Transverse colon (tissue), 4 donors: ENCODE measurements around the gene MEGF11. TPM values are rescaled to one million over a fixed set of nuclear protein-coding genes. Genes with fewer than 3 reads are reported as not detected.

Experiments
- DNase-seq: peaks from one replicate; pipeline ENCODE4 v3.0.0-alpha.2; 2019
- H3K27ac ChIP-seq, 4 donors: fragments of 200-600 bp; sonication (generic); 2 replicates each; pipeline ENCODE4 v1.5.1; 2016 to 2018; ENCODE audit warnings: inconsistent platforms in 4 of 4
- H3K27me3 ChIP-seq: fragments of 200-600 bp; sonication (generic); 2 replicates; pipeline ENCODE4 v1.5.1; 2017; ENCODE audit warnings: inconsistent platforms
- H3K36me3 ChIP-seq, 4 donors: fragments of 200-600 bp; sonication (generic); 2 replicates each; pipeline ENCODE4 v1.5.1; 2017 to 2019; ENCODE audit warnings: inconsistent platforms in 4 of 4
- H3K4me1 ChIP-seq, 4 donors: fragments of 200-600 bp; sonication (generic); 2 replicates each; pipeline ENCODE4 v1.5.1; 2017 to 2020; ENCODE audit warnings: inconsistent platforms in 4 of 4
- H3K4me3 ChIP-seq, 4 donors: fragments of 200-600 bp; sonication (generic); 1 replicate in 1 of 4; 2 replicates in 3 of 4; pipeline versions ENCODE4 v1.5.1 to v1.6.1; 2017 to 2019; ENCODE audit warnings: inconsistent platforms in 4 of 4
- H3K9me3 ChIP-seq, 2 donors: fragments of 200-600 bp; sonication (generic); 2 replicates each; pipeline ENCODE4 v1.5.1; 2017 to 2019; ENCODE audit warnings: inconsistent platforms in 2 of 2
- CTCF ChIP-seq, 5 experiments: fragments of 200-600 bp in 3 of 5; fragments of 450-650 bp in 2 of 5; sonication (generic) in 3 of 5; IDR thresholded peaks; 1 replicate in 2 of 5; 2 replicates in 3 of 5; pipeline ENCODE4 v1.5.1; 2016 to 2017; ENCODE audit warnings: antibody characterized with exemption in 5 of 5, inconsistent platforms in 3 of 5, mild to moderate bottlenecking in 2 of 5, moderate library complexity in 1 of 5
- EP300 ChIP-seq: sonication (generic); formaldehyde crosslinking; IDR thresholded peaks from one replicate; pipeline ENCODE4 v1.6.1; 2017; ENCODE audit warnings: antibody characterized with exemption, low read depth
- POLR2A ChIP-seq: fragments of 450-650 bp; IDR thresholded peaks from one replicate; pipeline ENCODE4 v1.6.1; 2016; ENCODE audit warnings: antibody characterized with exemption, mild to moderate bottlenecking, moderate library complexity
- POLR2AphosphoS5 ChIP-seq, 3 donors: sonication (generic); formaldehyde crosslinking; IDR thresholded peaks; one replicate each; pipeline ENCODE4 v1.6.1; 2016; ENCODE audit warnings: antibody characterized with exemption in 3 of 3
- WGBS, 2 donors: methylation state at CpG; one replicate each; pipeline ENCODE4 v1.1.5; 2018; ENCODE audit warnings: low coverage in 1 of 2; 5-methylcytosine and 5-hydroxymethylcytosine counted together
- in situ Hi-C, 4 donors: fragments of 200-750 bp; cut with MboI; loops; one replicate each; pipeline versions ENCODE4 v1.15.0 to v1.15.1; 2017; ENCODE audit warnings: low sequenced_read_pairs in 3 of 4, low pct_ligation_motif_present in 1 of 4, low pct_unique_long_range_greater_than_20kb in 1 of 4
- intact Hi-C: fragments of 100-400 bp; cut with DNase I; formaldehyde crosslinking; loops from one replicate; pipeline ENCODE4 v1.15.1; 2023; ENCODE audit warnings: low total_unique reads
- total RNA-seq, 4 donors: library from RNA; depleted of rRNA; stranded (reverse); fragments of >200 nt; gene quantifications; one replicate each; pipeline ENCODE4 v1.1.0, GENCODE V29; 2016

The MEGF11 gene
- total RNA-seq, 4 donors from 2014 or later, result 0.16 TPM; not detected in 3

- TF ChIP-seq POLR2AphosphoS5 (IDR thresholded peaks at IDR 0.05) (no peak), EP300 (no peak), POLR2A (no peak), CTCF (IDR thresholded peaks at IDR 0.05) (no peak)
- H3K27ac ChIP-seq, result no peak overlapping the region
Observed at GRCh38 chr15:65914386-65914785, 339.2 kb downstream of the MEGF11 start.

GRCh38 chr15:65913631-65914199, 339.8 kb downstream of the MEGF11 start:
- intact Hi-C loops, result no loop called here

More at GRCh38 chr15:65914386-65914785, 339.2 kb downstream of the MEGF11 start:
- intact Hi-C loops (no loop called here), in situ Hi-C loops (no loop called here)
- Histone ChIP-seq H3K36me3 (no peaks in the 10 kb centered on the region), H3K9me3 (no peaks in the 10 kb centered on the region), H3K4me1 (peaks cover 0 to 6% (median 0%) of the 10 kb centered on the region in 4 donors), H3K4me3 (no peak overlapping the region), H3K27me3 (no peaks in the 10 kb centered on the region)
- DNase-seq, result no peak
- WGBS, 2 donors, result 71% methylated on average over 4 of the region's 4 CpGs; no CpG with 5 or more reads in 1 of the 2 donors

DNA sequence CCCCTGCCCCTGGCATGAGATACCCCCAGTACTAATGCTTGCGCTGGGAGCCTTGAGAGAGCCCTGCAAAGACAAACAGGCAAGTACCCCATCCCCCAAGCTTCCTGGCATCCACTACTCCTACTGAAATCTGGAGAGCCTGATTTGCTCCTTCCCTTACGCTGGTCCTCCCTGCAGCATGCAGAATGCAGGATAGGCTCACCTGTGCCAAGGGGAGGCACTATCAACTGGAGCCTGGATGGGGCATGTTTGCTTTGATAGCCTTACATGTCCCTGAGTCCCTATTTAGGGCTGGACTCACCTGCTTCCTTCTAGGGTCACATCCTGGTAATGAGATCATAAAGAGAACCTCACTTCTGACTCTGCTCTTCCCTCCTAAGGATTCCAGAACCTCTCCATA, 341.3 kb downstream of the MEGF11 start:
- TF ChIP-seq POLR2AphosphoS5 (IDR thresholded peaks at IDR 0.05), result no peak
- TF ChIP-seq CTCF (IDR thresholded peaks at IDR 0.05), result no peak
- no peak for TF ChIP-seq POLR2A
- TF ChIP-seq EP300, result no peak
- intact Hi-C loops (no loop called here), in situ Hi-C loops (no loop called here)
- no peaks in the 10 kb centered on the region for H3K9me3 ChIP-seq
- no peak overlapping the region for H3K4me3 ChIP-seq
- WGBS, 2 donors, result 100% methylated on average over 2 of the region's 2 CpGs; no CpG with 5 or more reads in 1 of the 2 donors
- no peaks in the 10 kb centered on the region for H3K36me3 ChIP-seq
- no peak overlapping the region for H3K27ac ChIP-seq
- DNase-seq, result no peak
- H3K4me1 ChIP-seq, result peaks cover 0 to 6% (median 0%) of the 10 kb centered on the region in 4 donors
- H3K27me3 ChIP-seq, result no peaks in the 10 kb centered on the region

More at GRCh38 chr15:65913631-65914199, 339.8 kb downstream of the MEGF11 start:
- no peak for DNase-seq
- no peak overlapping the region for H3K4me3 ChIP-seq
- H3K27me3 ChIP-seq, result no peaks in the 10 kb centered on the region
- in situ Hi-C loops, result no loop called here
- no peak for TF ChIP-seq CTCF (IDR thresholded peaks at IDR 0.05)
- no peak for TF ChIP-seq POLR2AphosphoS5 (IDR thresholded peaks at IDR 0.05)
- no peak for TF ChIP-seq POLR2A
- TF ChIP-seq EP300, result no peak
- H3K36me3 ChIP-seq, result no peaks in the 10 kb centered on the region
- H3K9me3 ChIP-seq, result no peaks in the 10 kb centered on the region
- 88 to 91% methylated on average over 1 to 13 of the region's 13 CpGs for WGBS, 2 donors
- no peak overlapping the region for H3K27ac ChIP-seq
- H3K4me1 ChIP-seq, result peaks cover 0 to 6% (median 0%) of the 10 kb centered on the region in 4 donors

GRCh38 chr15:65910341-65910740, 343.2 kb downstream of the MEGF11 start:
- Histone ChIP-seq H3K4me3 (no peak overlapping the region), H3K27me3 (no peaks in the 10 kb centered on the region), H3K9me3 (no peaks in the 10 kb centered on the region), H3K4me1 (no peaks in the 10 kb centered on the region), H3K27ac (no peak overlapping the region), H3K36me3 (no peaks in the 10 kb centered on the region)
- WGBS, 2 donors, result 99% methylated on average over 4 of the region's 4 CpGs; no CpG with 5 or more reads in 1 of the 2 donors
- in situ Hi-C loops (no loop called here), intact Hi-C loops (no loop called here)
- DNase-seq, result no peak
- TF ChIP-seq CTCF (IDR thresholded peaks at IDR 0.05), result no peak
- TF ChIP-seq POLR2A, result no peak
- no peak for TF ChIP-seq EP300
- no peak for TF ChIP-seq POLR2AphosphoS5 (IDR thresholded peaks at IDR 0.05)
